ENCODE measurements around the gene SH3TC2. TPM values are rescaled to one million over a fixed set of nuclear protein-coding genes. Genes with fewer than 3 reads are reported as not detected.

Gene SH3TC2
- total RNA-seq, 2 donors from 2014 or later = 0.27 to 0.75 TPM

DNA sequence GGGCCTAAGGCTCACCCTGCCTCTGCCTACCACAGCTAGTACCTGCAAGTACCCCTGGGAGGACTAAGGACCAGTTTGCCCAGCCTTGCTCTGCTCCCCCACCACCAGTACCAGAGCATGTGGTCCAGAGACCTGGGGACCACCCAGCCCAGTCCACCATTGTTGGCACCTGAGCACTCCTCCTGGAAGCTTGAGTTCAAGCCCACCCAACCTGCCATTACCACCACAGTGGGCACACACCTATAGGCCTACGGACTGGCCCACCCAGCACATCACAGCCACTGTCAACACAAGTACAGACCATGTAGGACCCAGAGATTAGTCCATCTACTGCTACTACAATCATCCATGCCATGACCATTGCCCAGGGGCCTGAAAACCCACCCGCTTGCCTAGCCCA, 30.8 kb upstream of the SH3TC2 start:
- Mint-ChIP-seq H3K9me3 (peaks cover 37% of the 10 kb centered on the region), H3K27me3 (ENCODE audit: insufficient read depth) (peaks cover 36% of the 10 kb centered on the region), H3K4me3 (no peak overlapping the region), H3K4me1 (no peaks in the 10 kb centered on the region), H3K36me3 (ENCODE audit: low read depth) (no peaks in the 10 kb centered on the region), H3K27ac (no peak overlapping the region)
- WGBS, 2 experiments (ENCODE audit: insufficient coverage in 1 of 2, insufficient read length in 1 of 2) = 43% methylated on average over 2 of the region's 2 CpGs; no CpG with 5 or more reads in 1 of the 2 experiments
- Histone ChIP-seq H3K9ac (ENCODE audit: extremely low read depth, low read length, poor library complexity, severe bottlenecking) (no peak overlapping the region), H3K4me1 (ENCODE audit: control insufficient read depth, insufficient read depth, low read length) (no peaks in the 10 kb centered on the region), H3K27ac (ENCODE audit: low read depth, low read length) (no peak overlapping the region), H3K36me3 (ENCODE audit: control insufficient read depth, insufficient read depth, low read length) (no peaks in the 10 kb centered on the region), H3K4me3 (ENCODE audit: low read length) (no peak overlapping the region), H3K9me3 (ENCODE audit: control insufficient read depth, low read length) (peaks cover 42% of the 10 kb centered on the region), H3K27me3 (ENCODE audit: control insufficient read depth, insufficient read depth, low read length, poor library complexity, severe bottlenecking) (peaks cover 24% of the 10 kb centered on the region)
- no peak for DNase-seq
- no peak for TF ChIP-seq CTCF (conservative IDR thresholded peaks at IDR 0.05)

GRCh38 chr5:149089796-149090195, 26.9 kb upstream of the SH3TC2 start:
- Histone ChIP-seq H3K9me3 (ENCODE audit: control insufficient read depth, low read length) (peaks cover 15% of the 10 kb centered on the region), H3K36me3 (ENCODE audit: control insufficient read depth, insufficient read depth, low read length) (no peaks in the 10 kb centered on the region), H3K27ac (ENCODE audit: low read depth, low read length) (no peak overlapping the region), H3K4me1 (ENCODE audit: control insufficient read depth, insufficient read depth, low read length) (no peaks in the 10 kb centered on the region), H3K4me3 (ENCODE audit: low read length) (no peak overlapping the region), H3K9ac (ENCODE audit: extremely low read depth, low read length, poor library complexity, severe bottlenecking) (no peak overlapping the region), H3K27me3 (ENCODE audit: control insufficient read depth, insufficient read depth, low read length, poor library complexity, severe bottlenecking) (peaks cover 17% of the 10 kb centered on the region)
- Mint-ChIP-seq H3K4me3 (no peak overlapping the region), H3K27ac (no peak overlapping the region), H3K4me1 (no peaks in the 10 kb centered on the region), H3K27me3 (ENCODE audit: insufficient read depth) (peaks cover 45% of the 10 kb centered on the region), H3K36me3 (ENCODE audit: low read depth) (no peaks in the 10 kb centered on the region), H3K9me3 (peaks cover 19% of the 10 kb centered on the region)
- no peak for TF ChIP-seq CTCF (conservative IDR thresholded peaks at IDR 0.05)
- no peak for DNase-seq
- whole genome bisulfite sequencing, 2 experiments (ENCODE audit: insufficient coverage in 1 of 2, insufficient read length in 1 of 2) = 87% methylated on average over 2 of the region's 2 CpGs; no CpG with 5 or more reads in 1 of the 2 experiments

GRCh38 chr5:149088686-149089085, 25.8 kb upstream of the SH3TC2 start:
- Histone ChIP-seq H3K4me1 (ENCODE audit: control insufficient read depth, insufficient read depth, low read length) (no peaks in the 10 kb centered on the region), H3K4me3 (ENCODE audit: low read length) (no peak overlapping the region), H3K36me3 (ENCODE audit: control insufficient read depth, insufficient read depth, low read length) (no peaks in the 10 kb centered on the region), H3K27ac (ENCODE audit: low read depth, low read length) (no peak overlapping the region), H3K27me3 (ENCODE audit: control insufficient read depth, insufficient read depth, low read length, poor library complexity, severe bottlenecking) (peaks cover 18% of the 10 kb centered on the region), H3K9me3 (ENCODE audit: control insufficient read depth, low read length) (peaks cover 15% of the 10 kb centered on the region), H3K9ac (ENCODE audit: extremely low read depth, low read length, poor library complexity, severe bottlenecking) (no peak overlapping the region)
- Mint-ChIP-seq H3K9me3 (peaks cover 19% of the 10 kb centered on the region), H3K27me3 (ENCODE audit: insufficient read depth) (peaks cover 45% of the 10 kb centered on the region), H3K27ac (no peak overlapping the region), H3K4me1 (no peaks in the 10 kb centered on the region), H3K36me3 (ENCODE audit: low read depth) (no peaks in the 10 kb centered on the region), H3K4me3 (no peak overlapping the region)
- no peak for DNase-seq
- no peak for TF ChIP-seq CTCF (conservative IDR thresholded peaks at IDR 0.05)
- WGBS, 2 experiments (ENCODE audit: insufficient coverage in 1 of 2, insufficient read length in 1 of 2) = 93 to 100% methylated on average over 3 of the region's 3 CpGs

All from endodermal cell (in vitro differentiated cells).